ENCODE measurements around the gene CISD2. TPM values are rescaled to one million over a fixed set of nuclear protein-coding genes. Genes with fewer than 3 reads are reported as not detected.
"Not testable (repeated sequence)": the region's sequence is repeated elsewhere in the genome, so short reads cannot be mapped to it uniquely, and the experiment has no call there.

Gene CISD2
- total RNA-seq, 1 experiment from 2014 or later: 69.2 TPM

- no peak for DNase-seq (ENCODE audit: low spot score)
Observed at GRCh38 chr4:102918859-102919258, 50.1 kb downstream of the CISD2 start.

- DNase-seq (ENCODE audit: low spot score): not testable (repeated sequence)
Observed at GRCh38 chr4:102919697-102920096, 50.9 kb downstream of the CISD2 start.

- DNase-seq (ENCODE audit: low spot score): no peak
Observed at GRCh38 chr4:102935716-102936115, 66.9 kb downstream of the CISD2 start.

- not testable (repeated sequence) for DNase-seq (ENCODE audit: low spot score)
Observed at GRCh38 chr4:102938063-102938462, 69.3 kb downstream of the CISD2 start.

Other genes with a start within 250 kb of the CISD2 start
- gene MANBA, start 108.0 kb upstream of the CISD2 start, total RNA-seq (2014; rRNA removed; shearing (Covaris generic)): 13.5 and 22.1 TPM in 2 replicates
- gene UBE2D3, start 41.4 kb upstream of the CISD2 start, total RNA-seq (2014; rRNA removed; shearing (Covaris generic)): 438 and 525 TPM in 2 replicates
- not detected in 2 replicates for gene SLC9B1, start 150.7 kb downstream of the CISD2 start, total RNA-seq (2014; rRNA removed; shearing (Covaris generic))
- gene SLC9B2, start 207.8 kb downstream of the CISD2 start, total RNA-seq (2014; rRNA removed; shearing (Covaris generic)): 13.5 and 13.8 TPM in 2 replicates
- 42.0 and 49.3 TPM in 2 replicates for gene BDH2, start 230.8 kb downstream of the CISD2 start, total RNA-seq (2014; rRNA removed; shearing (Covaris generic))